ENCODE data around the gene APLP2. TPM values are rescaled to one million over a fixed set of nuclear protein-coding genes. Genes with fewer than 3 reads are reported as not detected.
A peak's percentile ranks its signal among the peaks of the same experiment; 100 is the strongest.

APLP2 gene
- total and polyA plus RNA-seq, 3 donors from 2014 or later = 105 to 159 (median 130) TPM

DNA sequence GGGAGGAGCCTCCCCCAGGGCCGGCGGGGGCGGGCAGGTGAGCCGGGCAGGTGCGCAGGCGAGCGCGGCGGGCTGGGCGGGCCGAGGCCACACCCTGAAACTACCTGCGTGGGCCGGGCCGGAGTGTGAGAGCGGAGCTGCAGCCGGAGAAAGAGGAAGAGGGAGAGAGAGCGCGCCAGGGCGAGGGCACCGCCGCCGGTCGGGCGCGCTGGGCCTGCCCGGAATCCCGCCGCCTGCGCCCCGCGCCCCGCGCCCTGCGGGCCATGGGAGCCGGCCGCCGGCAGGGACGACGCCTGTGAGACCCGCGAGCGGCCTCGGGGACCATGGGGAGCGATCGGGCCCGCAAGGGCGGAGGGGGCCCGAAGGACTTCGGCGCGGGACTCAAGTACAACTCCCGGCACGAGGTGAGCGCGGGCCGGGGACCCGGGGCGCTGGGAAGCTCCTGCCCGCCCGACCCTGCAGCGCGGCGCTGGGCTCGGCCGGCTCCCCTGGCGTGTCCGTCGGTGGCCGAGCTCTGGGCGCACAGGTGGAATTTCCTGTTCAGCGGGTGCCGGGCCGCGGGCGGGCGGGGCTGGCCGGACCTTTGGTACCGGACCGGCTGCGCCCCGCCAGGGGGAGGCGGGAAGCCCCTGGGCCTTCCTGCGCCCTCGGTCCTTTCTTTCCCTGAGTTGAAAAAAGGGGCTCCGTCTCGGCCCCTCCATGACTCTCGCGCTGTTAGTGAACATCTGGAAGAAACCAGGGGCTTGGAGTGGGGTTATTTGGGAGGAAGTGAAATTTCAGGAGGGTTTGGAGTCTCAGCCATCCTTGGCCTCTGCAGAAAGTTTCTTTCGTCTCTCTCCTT, 90.2 kb downstream of the APLP2 start, which contains the start of gene ST14:
TSS of gene ST14 (plus strand) at position 126 of the 841 bp plus-strand sequence. CDS start at position 324, 198 bp downstream.
- no peak for DNase-seq
- peaks cover 4% of the 10 kb centered on the region for H3K4me1 ChIP-seq
- H3K27me3 ChIP-seq = no peaks in the 10 kb centered on the region
- no peak for TF ChIP-seq POLR2A (IDR thresholded peaks at IDR 0.05)
- TF ChIP-seq, protein P1, sequence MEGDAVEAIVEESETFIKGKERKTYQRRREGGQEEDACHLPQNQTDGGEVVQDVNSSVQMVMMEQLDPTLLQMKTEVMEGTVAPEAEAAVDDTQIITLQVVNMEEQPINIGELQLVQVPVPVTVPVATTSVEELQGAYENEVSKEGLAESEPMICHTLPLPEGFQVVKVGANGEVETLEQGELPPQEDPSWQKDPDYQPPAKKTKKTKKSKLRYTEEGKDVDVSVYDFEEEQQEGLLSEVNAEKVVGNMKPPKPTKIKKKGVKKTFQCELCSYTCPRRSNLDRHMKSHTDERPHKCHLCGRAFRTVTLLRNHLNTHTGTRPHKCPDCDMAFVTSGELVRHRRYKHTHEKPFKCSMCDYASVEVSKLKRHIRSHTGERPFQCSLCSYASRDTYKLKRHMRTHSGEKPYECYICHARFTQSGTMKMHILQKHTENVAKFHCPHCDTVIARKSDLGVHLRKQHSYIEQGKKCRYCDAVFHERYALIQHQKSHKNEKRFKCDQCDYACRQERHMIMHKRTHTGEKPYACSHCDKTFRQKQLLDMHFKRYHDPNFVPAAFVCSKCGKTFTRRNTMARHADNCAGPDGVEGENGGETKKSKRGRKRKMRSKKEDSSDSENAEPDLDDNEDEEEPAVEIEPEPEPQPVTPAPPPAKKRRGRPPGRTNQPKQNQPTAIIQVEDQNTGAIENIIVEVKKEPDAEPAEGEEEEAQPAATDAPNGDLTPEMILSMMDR (IDR thresholded peaks at IDR 0.05) = no peak
- H3K9me3 ChIP-seq = no peaks in the 10 kb centered on the region
- peak within 1 kb of the TSS; percentile 36 to 52 for H3K4me3 ChIP-seq
- 3 to 5% methylated on average over 11 to 60 of the region's 89 CpGs for WGBS, 2 donors
- intact Hi-C loops (cut with DNase I; ENCODE audit: low total_unique reads) = no loop called here
- H3K36me3 ChIP-seq (ENCODE audit: low read depth, missing control alignments) = no peaks in the 10 kb centered on the region
- H3K27ac ChIP-seq = no peak within 1 kb of the TSS

DNA sequence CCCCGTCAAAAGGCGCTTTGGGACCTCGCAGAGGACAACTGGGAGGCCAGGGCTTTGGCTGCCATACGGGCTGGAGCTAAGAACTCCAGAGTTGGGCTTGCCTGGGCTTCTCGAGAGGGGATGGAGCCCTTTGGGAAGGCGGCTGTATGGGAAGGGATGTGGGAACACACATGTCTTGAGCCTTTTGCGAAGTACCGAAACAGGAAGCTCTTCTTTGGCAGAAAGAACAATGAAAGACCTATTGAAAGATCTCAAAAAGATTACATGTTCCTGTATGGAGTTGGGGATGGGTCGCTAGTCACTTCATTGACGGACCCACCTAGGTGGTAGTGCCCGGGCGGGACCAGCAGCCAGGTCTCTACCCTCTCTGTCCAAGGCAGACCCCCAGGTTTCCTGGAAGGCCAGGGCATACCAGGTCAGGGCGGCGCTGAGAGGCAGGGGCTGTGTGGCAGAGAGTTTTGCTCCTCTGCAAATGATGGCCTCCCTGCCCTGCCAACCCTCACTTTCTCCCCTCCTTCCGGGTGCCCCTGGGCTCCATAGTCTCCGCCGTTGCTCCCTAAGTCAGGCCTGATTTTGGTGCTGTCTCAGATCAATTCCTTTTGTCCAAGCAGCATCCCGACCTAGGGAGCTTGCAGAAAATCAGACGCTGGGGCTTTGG, 90.9 kb downstream of the APLP2 start:
- no peak for TF ChIP-seq POLR2A (IDR thresholded peaks at IDR 0.05)
- TF ChIP-seq, protein P1 (IDR thresholded peaks at IDR 0.05) = no peak
- 53 to 58% methylated on average over 16 to 19 of the region's 19 CpGs for WGBS, 2 donors
- H3K36me3 ChIP-seq (ENCODE audit: low read depth, missing control alignments) = no peaks in the 10 kb centered on the region
- DNase-seq = no peak
- no peaks in the 10 kb centered on the region for H3K9me3 ChIP-seq
- intact Hi-C loops (cut with DNase I; ENCODE audit: low total_unique reads) = no loop called here
- peak overlapping the region in 1 of 2 donors; percentile 52 for H3K4me3 ChIP-seq
- no peak overlapping the region for H3K27ac ChIP-seq
- peaks cover 4% of the 10 kb centered on the region for H3K4me1 ChIP-seq
- no peaks in the 10 kb centered on the region for H3K27me3 ChIP-seq

DNA sequence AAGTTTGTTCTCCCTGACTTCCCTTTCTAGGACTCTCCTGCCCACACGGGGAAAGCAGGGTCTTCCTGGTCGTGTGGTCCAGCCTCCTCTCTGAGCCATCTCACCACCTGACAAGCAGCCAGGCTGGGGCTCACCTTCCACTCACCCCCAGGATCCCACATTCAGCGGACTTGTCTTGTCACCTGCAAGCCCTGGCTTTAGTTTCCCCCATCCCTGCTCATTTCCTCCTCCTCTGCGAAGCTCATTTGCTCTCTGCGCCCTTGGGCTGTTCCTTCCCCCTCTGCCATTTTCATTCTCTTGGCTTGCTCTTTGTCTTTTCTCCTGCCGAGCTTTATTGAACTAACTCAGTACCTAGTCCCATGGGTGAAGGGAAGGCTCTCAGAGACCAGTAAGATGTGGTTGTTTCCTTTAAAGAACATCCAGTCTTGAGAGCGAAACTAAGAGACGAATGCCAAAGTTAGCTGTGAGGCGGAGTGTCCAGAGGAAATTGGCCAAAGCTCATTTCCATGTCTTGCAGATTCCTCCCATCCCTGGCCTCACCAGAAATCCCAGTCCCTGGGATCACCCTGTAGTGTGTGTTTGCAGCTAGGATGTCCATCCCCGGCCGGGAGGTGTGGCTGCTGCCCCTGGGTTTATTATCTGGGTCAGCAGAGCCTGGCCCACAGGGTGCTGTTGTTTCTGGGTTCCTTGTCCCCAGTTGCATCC, 91.9 kb downstream of the APLP2 start:
- no peak for DNase-seq
- Histone ChIP-seq H3K9me3 (no peaks in the 10 kb centered on the region), H3K27me3 (no peaks in the 10 kb centered on the region), H3K36me3 (ENCODE audit: low read depth, missing control alignments) (no peaks in the 10 kb centered on the region), H3K4me3 (no peak overlapping the region), H3K4me1 (peaks cover 4% of the 10 kb centered on the region), H3K27ac (no peak overlapping the region)
- intact Hi-C loops (cut with DNase I; ENCODE audit: low total_unique reads) = no loop called here
- 61 to 69% methylated on average over 11 of the region's 11 CpGs for WGBS, 2 donors
- TF ChIP-seq, protein P1 (IDR thresholded peaks at IDR 0.05) = no peak
- TF ChIP-seq POLR2A (IDR thresholded peaks at IDR 0.05) = no peak

DNA sequence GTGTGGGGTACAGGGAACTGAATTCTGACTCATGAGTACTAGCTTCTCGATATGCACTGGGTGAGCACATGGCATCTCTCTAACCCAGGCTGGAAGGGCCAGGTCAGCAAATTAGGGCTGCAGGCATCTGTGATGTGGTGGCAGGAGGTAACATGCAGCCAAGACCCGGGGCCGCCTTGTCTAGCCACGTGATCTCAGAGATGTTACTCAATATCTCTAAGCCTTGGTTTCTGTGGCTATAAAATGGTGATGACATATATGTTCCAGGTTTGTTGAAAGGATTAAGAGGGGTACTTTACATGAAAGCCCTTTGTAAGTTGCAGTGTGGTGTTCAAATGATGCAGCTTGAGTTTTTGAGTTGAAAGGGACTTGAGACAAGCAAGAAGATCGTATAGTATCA, 93.0 kb downstream of the APLP2 start:
- H3K27me3 ChIP-seq = no peaks in the 10 kb centered on the region
- TF ChIP-seq POLR2A (IDR thresholded peaks at IDR 0.05) = no peak
- TF ChIP-seq, protein P1 (IDR thresholded peaks at IDR 0.05) = no peak

More for the DNA sequence above, 93.0 kb downstream of the APLP2 start:
- intact Hi-C loops (cut with DNase I; ENCODE audit: low total_unique reads) = no loop called here
- no peaks in the 10 kb centered on the region for H3K9me3 ChIP-seq
- no peak overlapping the region for H3K4me3 ChIP-seq
- H3K36me3 ChIP-seq (ENCODE audit: low read depth, missing control alignments) = no peaks in the 10 kb centered on the region
- 93 to 95% methylated on average over 5 of the region's 5 CpGs for WGBS, 2 donors
- peaks cover 4% of the 10 kb centered on the region for H3K4me1 ChIP-seq
- H3K27ac ChIP-seq = no peak overlapping the region
- no peak for DNase-seq

All from testis (tissue), 3 donors.